GM12873 (cell line): Measurements from ENCODE around the gene ZFYVE9.

Source experiments
- TF ChIP-seq, protein P1 (sequence below): IDR thresholded peaks from 2 replicates; pipeline ENCODE4 v1.5.1; 2012; ENCODE audit warnings: low read depth, mild to moderate bottlenecking, moderate library complexity, low read length, control low read depth; ENCODE audit not compliant: insufficient read depth; ENCODE audit errors: missing control alignments

Gene ZFYVE9

DNA sequence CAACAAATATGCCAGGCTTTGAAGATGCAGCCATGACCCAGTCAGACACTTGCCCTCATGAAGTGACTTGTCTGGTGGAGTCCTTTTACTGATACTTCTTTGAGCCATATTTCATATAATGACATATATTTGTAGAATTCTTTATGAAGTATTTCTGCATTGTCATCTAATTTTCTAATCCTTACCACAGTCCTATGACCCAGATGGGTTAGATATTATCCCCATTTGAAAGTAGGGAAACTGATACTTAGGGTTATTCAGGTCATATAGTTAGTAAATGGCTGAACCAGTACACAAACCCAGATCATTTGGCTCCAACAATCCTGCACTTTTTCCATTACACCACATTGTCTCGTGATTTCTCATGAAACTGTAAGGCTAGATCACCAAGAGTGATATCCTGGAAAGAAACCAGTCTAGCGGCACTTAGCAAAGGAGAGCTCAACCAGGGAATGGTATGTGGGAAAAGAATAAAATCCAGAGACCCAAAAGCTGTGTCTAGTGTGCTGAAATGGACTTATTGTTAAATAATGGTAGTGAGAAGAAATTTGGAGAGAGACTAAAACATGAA is 49.6 kb downstream of the ZFYVE9 start:
- TF ChIP-seq, protein P1, sequence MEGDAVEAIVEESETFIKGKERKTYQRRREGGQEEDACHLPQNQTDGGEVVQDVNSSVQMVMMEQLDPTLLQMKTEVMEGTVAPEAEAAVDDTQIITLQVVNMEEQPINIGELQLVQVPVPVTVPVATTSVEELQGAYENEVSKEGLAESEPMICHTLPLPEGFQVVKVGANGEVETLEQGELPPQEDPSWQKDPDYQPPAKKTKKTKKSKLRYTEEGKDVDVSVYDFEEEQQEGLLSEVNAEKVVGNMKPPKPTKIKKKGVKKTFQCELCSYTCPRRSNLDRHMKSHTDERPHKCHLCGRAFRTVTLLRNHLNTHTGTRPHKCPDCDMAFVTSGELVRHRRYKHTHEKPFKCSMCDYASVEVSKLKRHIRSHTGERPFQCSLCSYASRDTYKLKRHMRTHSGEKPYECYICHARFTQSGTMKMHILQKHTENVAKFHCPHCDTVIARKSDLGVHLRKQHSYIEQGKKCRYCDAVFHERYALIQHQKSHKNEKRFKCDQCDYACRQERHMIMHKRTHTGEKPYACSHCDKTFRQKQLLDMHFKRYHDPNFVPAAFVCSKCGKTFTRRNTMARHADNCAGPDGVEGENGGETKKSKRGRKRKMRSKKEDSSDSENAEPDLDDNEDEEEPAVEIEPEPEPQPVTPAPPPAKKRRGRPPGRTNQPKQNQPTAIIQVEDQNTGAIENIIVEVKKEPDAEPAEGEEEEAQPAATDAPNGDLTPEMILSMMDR: no peak

DNA sequence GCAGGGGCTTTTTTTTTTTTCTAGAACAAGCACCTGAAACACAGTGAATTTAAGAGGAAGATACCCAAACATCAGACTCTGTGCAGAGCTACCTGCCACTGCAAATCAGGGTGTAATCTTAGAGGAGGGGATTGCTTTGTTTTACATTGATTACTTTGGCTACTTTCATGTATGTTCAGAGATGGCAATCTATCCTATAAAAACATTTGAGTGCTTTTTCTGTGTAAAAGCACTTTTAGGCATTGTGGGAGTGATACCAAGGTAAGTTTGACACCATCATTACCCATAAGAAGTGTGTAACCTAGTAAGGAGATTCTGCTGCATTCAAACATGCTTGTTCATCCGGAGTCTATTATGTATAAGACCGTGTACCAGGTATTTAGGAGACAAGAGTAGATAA is 50.1 kb downstream of the ZFYVE9 start:
- TF ChIP-seq, protein P1: no peak

DNA sequence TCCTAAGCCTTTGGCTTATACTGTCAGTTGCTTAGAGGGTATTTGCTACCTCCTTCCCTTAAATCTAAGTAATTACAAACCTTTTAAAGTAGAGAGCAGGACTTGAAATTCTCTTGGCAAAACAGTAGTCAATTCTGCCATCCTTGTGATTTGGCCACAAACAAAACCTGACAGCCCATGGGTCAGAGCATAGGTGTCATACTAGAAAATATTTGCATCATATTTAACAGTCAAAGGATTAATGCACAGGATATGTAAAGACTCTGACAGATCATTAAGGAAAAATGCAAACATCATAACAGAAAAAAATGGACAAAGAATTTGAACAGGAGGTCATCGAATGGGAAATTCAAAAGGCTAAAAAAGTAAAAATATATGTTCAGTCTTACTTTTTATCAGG is 50.5 kb downstream of the ZFYVE9 start:
- TF ChIP-seq, protein P1: no peak

DNA sequence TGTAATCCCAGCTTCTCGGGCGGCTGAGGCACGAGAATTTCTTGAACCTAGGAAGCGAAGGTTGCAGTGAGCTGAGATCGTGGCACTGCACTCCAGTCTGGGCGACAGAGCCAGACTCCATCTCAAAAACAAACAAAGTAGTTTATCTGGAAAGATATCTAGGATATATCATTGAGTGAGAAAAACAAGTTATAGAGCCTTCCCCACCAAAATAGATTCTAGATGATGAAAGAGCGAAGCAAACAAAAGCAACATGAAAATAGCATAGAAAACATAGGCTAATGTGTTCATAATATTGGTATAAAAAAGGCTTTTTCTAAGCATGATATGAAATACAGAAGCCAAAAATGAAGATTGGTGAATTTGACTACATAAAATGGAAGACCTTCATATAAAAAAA is 52.1 kb downstream of the ZFYVE9 start:
- TF ChIP-seq, protein P1: no peak

DNA sequence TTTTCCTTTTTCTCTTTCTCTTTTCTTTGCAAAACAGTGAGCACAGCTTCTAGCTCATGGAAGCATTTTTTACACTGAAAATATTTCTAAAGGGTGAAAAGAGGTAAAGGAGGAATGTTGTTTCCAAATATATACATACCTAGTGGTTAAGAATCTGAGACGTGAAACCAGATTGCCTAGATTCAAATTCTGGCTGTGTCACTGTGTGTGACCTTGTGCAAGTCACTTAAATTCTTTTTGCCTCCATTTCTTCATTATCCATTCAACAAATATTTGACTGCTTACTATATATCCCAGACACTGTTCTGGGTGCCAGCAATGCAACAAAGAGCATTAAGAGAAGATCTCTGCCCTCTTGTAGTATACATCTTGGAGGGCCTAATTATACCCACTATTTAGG is 53.3 kb downstream of the ZFYVE9 start:
- TF ChIP-seq, protein P1: no peak

DNA sequence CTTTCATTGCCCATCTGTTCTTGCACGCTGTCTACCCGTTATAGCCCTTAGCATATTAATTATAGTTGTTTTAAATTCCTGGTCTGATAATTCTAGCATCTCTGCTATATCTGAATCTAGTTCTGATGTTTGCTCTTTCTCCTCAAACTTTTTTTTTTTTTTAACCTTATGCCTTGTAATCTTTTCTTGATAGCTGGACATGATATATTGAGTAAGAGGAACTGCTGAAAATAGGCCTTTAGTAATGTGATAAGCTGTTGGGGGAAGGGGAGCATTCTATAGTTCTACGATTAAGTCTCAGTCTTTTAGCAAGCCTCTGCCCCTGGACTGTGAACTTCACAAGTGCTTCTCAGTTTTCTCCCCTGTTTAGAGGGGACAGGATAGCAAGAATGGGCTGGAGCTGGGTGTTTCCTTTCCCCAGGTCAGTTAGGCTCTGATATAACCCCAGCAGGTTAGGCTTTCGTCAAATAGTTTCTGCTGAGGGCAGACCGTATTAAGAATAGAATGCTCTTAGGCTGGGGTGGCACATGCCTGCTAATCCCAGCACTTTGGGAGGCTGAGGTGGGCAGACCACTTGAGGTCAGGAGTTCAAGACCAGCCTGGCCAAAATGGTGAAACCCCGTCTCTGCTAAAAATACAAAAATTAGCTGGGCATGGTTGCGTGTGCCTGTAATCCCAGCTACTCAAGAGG is 62.2 kb downstream of the ZFYVE9 start:
- TF ChIP-seq, protein P1: no peak

DNA sequence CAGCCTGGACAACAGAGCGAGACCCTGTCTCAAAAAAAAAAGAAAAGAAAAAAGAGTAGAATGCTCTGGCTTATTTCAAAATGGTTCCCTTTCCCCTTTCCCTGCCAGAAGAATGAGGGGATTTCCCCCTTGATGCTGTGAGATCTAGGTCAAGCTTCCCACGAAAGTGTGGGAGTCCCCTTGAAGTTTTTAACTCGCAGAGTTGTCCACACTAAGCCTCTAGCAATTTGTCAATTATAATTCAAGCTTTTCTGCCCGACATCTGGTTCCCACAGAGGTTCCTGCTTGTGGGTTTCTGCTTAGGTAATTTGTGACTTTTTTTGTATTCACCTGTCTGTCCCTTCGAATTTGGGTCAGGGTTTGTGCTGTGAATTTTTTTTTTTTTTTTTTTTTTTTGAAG is 62.8 kb downstream of the ZFYVE9 start:
- TF ChIP-seq, protein P1: no peak
